Esophagus squamous epithelium (tissue), 5 donors: ENCODE data around the gene GAN. TPM values are rescaled to one million over a fixed set of nuclear protein-coding genes. Genes with fewer than 3 reads are reported as not detected.
A peak's percentile ranks its signal among the peaks of the same experiment; 100 is the strongest.

Source experiments
- DNase-seq: peaks from one replicate; lab custom pipeline; 2025; lab: John Stamatoyannopoulos, UW
- H3K27ac ChIP-seq, 4 donors: fragments of 200-600 bp; sonication (generic); one replicate each; pipeline ENCODE4 v1.5.1; 2016 to 2019; ENCODE audit warnings: mild to moderate bottlenecking in 1 of 4
- H3K27me3 ChIP-seq, 4 donors: fragments of 200-600 bp; sonication (generic); 1 replicate in 3 of 4; 2 replicates in 1 of 4; pipeline versions ENCODE4 v1.5.1 to v1.6.0; 2017 to 2021; ENCODE audit warnings: antibody characterized with exemption in 1 of 4
- H3K36me3 ChIP-seq, 3 donors: fragments of 200-600 bp; sonication (generic); one replicate each; pipeline ENCODE4 v1.5.1; 2016 to 2019
- H3K4me1 ChIP-seq, 3 donors: fragments of 200-600 bp; sonication (generic); one replicate each; pipeline ENCODE4 v1.5.1; 2017 to 2019
- H3K4me3 ChIP-seq, 4 donors: fragments of 200-600 bp; sonication (generic); 1 replicate in 3 of 4; 2 replicates in 1 of 4; pipeline ENCODE4 v1.5.1; 2016 to 2019; ENCODE audit warnings: mild to moderate bottlenecking in 2 of 4, moderate library complexity in 1 of 4
- H3K9me3 ChIP-seq, 3 donors: fragments of 200-600 bp; sonication (generic); one replicate each; pipeline ENCODE4 v1.5.1; 2016 to 2019
- POLR2A ChIP-seq, 4 donors: fragments of 450-650 bp; IDR thresholded peaks; one replicate each; pipeline ENCODE4 v1.6.1; 2017; ENCODE audit warnings: antibody characterized with exemption in 4 of 4, mild to moderate bottlenecking in 4 of 4, moderate library complexity in 3 of 4
- WGBS, 2 donors: methylation state at CpG; one replicate each; pipeline ENCODE4 v1.1.5; 2018; 5-methylcytosine and 5-hydroxymethylcytosine counted together
- intact Hi-C: fragments of 100-400 bp; cut with DNase I; formaldehyde crosslinking; loops from one replicate; pipeline ENCODE4 v1.15.0; 2022
- total RNA-seq, 4 donors: library from RNA; depleted of rRNA; stranded (reverse); fragments of >200 nt; gene quantifications; one replicate each; pipeline ENCODE4 v1.1.0, GENCODE V29; 2016
- TF ChIP-seq, protein P1 (sequence below), 6 experiments: fragments of 450-650 bp in 4 of 6; fragments of 200-600 bp in 2 of 6; sonication (generic) in 2 of 6; IDR thresholded peaks; one replicate each; pipeline ENCODE4 v1.5.1; 2016 to 2019; ENCODE audit warnings: antibody characterized with exemption in 6 of 6, mild to moderate bottlenecking in 4 of 6, moderate library complexity in 4 of 6
- donor health status: DM: yes; HTN: yes; CAD: no.

Gene GAN, protein sequence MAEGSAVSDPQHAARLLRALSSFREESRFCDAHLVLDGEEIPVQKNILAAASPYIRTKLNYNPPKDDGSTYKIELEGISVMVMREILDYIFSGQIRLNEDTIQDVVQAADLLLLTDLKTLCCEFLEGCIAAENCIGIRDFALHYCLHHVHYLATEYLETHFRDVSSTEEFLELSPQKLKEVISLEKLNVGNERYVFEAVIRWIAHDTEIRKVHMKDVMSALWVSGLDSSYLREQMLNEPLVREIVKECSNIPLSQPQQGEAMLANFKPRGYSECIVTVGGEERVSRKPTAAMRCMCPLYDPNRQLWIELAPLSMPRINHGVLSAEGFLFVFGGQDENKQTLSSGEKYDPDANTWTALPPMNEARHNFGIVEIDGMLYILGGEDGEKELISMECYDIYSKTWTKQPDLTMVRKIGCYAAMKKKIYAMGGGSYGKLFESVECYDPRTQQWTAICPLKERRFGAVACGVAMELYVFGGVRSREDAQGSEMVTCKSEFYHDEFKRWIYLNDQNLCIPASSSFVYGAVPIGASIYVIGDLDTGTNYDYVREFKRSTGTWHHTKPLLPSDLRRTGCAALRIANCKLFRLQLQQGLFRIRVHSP
- 10 to 100 TPM; 16.7 to 28.0 (median 21.7) TPM for total RNA-seq

DNA sequence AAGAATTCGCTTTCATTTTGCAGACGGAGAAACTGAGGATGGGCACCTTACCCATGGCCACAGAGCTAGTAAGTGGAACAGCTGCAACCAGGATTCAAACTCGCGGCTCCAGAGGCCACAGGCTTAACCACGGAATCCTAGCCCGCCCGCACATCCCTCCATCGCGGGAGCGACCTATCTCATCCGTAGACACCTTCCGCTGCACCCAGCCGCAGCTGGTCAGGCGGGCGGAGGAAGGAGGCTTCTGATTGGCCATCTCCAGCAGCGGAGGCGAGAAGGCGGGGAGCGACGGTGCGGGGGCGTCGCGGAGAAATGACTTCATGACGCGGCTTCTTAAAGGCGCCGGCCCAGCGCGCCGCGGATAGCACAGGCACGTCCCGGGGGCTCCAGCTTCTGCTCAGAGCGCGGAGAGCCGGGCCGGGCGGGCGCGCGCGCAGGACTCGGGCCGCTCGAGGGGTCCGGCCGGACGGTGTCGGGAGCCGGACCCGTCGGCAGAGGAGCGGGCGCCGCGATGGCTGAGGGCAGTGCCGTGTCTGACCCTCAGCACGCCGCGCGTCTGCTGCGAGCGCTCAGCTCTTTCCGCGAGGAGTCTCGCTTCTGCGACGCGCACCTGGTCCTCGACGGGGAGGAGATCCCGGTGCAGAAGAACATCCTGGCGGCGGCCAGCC is at the start of gene GAN:
GAN (plus strand) TSS at position 360 of the 668 bp plus-strand sequence; CDS start at position 512, 152 bp downstream.
- Histone ChIP-seq H3K36me3 (peaks cover 0 to 9% (median 0%) of the 10 kb centered on the region in 3 donors), H3K4me1 (peaks cover 15 to 85% (median 34%) of the 10 kb centered on the region in 3 donors), H3K27me3 (no peaks in the 10 kb centered on the region), H3K9me3 (no peaks in the 10 kb centered on the region), H3K27ac (peak within 1 kb of the TSS; percentile 93 to 99 (median 97)), H3K4me3 (peak within 1 kb of the TSS; percentile 75 to 97 (median 96))
- TF ChIP-seq POLR2A (IDR thresholded peaks at IDR 0.05) = peak in 3 of 4 donors; percentile 92 to 97 (median 95)
- TF ChIP-seq, protein P1, sequence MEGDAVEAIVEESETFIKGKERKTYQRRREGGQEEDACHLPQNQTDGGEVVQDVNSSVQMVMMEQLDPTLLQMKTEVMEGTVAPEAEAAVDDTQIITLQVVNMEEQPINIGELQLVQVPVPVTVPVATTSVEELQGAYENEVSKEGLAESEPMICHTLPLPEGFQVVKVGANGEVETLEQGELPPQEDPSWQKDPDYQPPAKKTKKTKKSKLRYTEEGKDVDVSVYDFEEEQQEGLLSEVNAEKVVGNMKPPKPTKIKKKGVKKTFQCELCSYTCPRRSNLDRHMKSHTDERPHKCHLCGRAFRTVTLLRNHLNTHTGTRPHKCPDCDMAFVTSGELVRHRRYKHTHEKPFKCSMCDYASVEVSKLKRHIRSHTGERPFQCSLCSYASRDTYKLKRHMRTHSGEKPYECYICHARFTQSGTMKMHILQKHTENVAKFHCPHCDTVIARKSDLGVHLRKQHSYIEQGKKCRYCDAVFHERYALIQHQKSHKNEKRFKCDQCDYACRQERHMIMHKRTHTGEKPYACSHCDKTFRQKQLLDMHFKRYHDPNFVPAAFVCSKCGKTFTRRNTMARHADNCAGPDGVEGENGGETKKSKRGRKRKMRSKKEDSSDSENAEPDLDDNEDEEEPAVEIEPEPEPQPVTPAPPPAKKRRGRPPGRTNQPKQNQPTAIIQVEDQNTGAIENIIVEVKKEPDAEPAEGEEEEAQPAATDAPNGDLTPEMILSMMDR (IDR thresholded peaks at IDR 0.05) = no peak
- WGBS, 2 donors = 0% methylated on average over 1 of the region's 75 CpGs; no CpG with 5 or more reads in 1 of the 2 donors
- DNase-seq = peak; percentile 83
- intact Hi-C loops = no loop called here

DNA sequence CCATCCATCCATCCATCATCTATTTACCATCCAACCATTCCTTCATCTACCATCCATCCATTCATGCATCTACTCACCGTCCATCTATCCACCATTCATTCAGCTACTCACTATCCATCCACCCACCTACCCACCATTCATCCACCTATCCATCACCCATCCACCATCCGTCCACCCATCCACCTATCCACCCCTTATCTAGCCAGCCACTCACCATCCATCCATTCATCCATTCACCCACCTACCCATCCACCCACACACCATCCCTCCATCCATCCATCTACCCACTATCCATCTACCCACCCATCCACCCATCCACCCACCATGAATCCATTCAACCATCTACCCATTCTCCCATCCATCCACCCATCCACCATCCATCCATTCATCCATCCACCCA is 49.7 kb upstream of the GAN start:
- TF ChIP-seq, protein P1 (IDR thresholded peaks at IDR 0.05) = no peak
- TF ChIP-seq POLR2A (IDR thresholded peaks at IDR 0.05) = no peak
- no peak for DNase-seq
- WGBS, 2 donors = 90 to 95% methylated on average over 2 of the region's 2 CpGs

DNA sequence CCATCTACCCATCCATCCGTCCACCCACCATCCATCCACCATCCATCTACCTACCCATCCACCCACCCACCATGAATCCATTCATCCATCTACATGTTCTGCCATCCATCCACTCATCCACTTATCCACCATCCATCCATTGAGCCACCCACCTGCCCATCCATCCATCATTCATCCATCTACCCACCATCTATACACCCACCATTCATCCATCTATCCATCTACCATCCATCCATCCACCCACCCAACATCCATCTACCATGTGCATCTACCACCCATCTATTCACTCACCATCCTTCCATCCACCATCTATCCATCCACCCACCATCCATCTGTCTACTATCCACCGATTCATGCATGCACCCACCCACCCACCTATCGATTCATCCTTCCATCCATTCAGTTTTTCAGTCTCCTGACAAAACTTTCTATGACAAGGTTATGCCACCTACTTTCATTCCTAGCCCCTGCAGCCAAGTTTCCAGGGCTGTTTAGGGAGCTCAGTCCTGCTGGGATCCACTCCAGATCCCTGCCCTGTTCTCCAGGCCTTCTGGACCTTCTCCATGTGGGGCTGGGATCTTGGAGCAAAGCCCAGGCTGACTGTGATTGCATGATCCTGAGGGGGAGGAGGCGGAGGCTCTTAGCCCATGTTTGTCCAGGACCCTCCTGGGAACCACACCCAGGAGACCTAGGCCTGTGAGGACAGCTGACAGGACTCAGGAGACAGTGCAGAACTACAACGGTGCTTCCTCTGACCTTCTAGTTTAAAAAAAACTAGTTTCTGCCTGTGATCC is 48.9 kb upstream of the GAN start:
- Histone ChIP-seq H3K27ac (peak overlapping the region; percentile 65 to 82 (median 78)), H3K4me3 (peak overlapping the region in 1 of 4 donors; percentile 16), H3K4me1 (peaks cover 3 to 39% (median 20%) of the 10 kb centered on the region in 3 donors), H3K27me3 (no peaks in the 10 kb centered on the region), H3K9me3 (no peaks in the 10 kb centered on the region), H3K36me3 (no peaks in the 10 kb centered on the region)
- TF ChIP-seq, protein P1 (IDR thresholded peaks at IDR 0.05) = no peak
- no peak for TF ChIP-seq POLR2A (IDR thresholded peaks at IDR 0.05)
- intact Hi-C loops = no loop called here
- 47 to 50% methylated on average over 3 to 4 of the region's 5 CpGs for WGBS, 2 donors
- DNase-seq = no peak

More for the DNA sequence above, 49.7 kb upstream of the GAN start:
- intact Hi-C loops = no loop called here
- Histone ChIP-seq H3K27ac (no peak overlapping the region), H3K4me1 (peaks cover 3 to 39% (median 20%) of the 10 kb centered on the region in 3 donors), H3K27me3 (no peaks in the 10 kb centered on the region), H3K4me3 (no peak overlapping the region), H3K9me3 (no peaks in the 10 kb centered on the region), H3K36me3 (no peaks in the 10 kb centered on the region)

DNA sequence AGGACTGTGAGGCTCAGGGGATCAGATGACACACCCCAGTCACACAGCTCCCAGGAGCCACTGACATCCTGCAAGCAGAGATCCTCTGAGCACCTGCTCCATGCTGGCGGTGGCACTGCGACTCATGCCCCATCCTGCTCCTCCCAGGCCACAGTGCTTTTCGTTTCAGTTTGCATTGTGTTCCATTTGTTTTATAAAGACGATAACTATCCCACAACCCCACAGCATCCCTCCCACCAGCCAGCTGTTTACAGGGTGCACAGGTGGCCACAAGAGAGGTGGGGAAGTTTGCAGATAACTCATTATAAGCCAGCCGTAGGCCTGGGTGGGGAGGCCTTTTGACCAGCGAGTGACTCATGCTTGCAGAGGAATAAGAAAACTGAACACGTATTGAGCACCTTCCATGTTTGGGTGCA is 48.1 kb upstream of the GAN start:
- TF ChIP-seq POLR2A (IDR thresholded peaks at IDR 0.05) = peak in 1 of 4 donors; percentile 8
- TF ChIP-seq, protein P1 (IDR thresholded peaks at IDR 0.05) = no peak
- peak overlapping the region in 1 of 4 donors; percentile 16 for H3K4me3 ChIP-seq
- intact Hi-C loops = no loop called here
- H3K27me3 ChIP-seq = no peaks in the 10 kb centered on the region
- H3K36me3 ChIP-seq = no peaks in the 10 kb centered on the region
- WGBS, 2 donors = 17 to 20% methylated on average over 1 to 7 of the region's 7 CpGs
- H3K4me1 ChIP-seq = peaks cover 3 to 39% (median 20%) of the 10 kb centered on the region in 3 donors
- H3K27ac ChIP-seq = peak overlapping the region; percentile 65 to 82 (median 78)
- DNase-seq = no peak
- H3K9me3 ChIP-seq = no peaks in the 10 kb centered on the region
